ENCODE data around the gene TIMELESS. TPM values are rescaled to one million over a fixed set of nuclear protein-coding genes. Genes with fewer than 3 reads are reported as not detected.
A peak's percentile ranks its signal among the peaks of the same experiment; 100 is the strongest.
"Not testable (repeated sequence)": the region's sequence is repeated elsewhere in the genome, so short reads cannot be mapped to it uniquely, and the experiment has no call there.

The TIMELESS gene
- 3.2 TPM for total RNA-seq
- long read RNA-seq, full-length matches to known transcripts = 3 of 5 reads
- long read RNA-seq, partial matches to known transcripts = 1 of 5 reads
- long read RNA-seq, other reads (novel, unspliced or antisense) = 1 of 5 reads

- peak; percentile 94 for DNase-seq (ENCODE audit: missing footprints)
- intact Hi-C loops (cut with DNase I) = loop anchor here (5.0 kb wide), 1 partner anchor 87 kb away; the partner anchor contains the start of genes APOF and STAT2
These were observed at the start of gene TIMELESS for GRCh38 chr12:56448860-56449621. Gene TIMELESS (minus strand): TSS chr12:56449426. CDS start chr12:56434170, 15,256 bp downstream.

GRCh38 chr12:56498126-56498902, 49.1 kb upstream of the TIMELESS start:
- ATAC-seq; intact Hi-C loops (cut with DNase I); DNase-seq (ENCODE audit: missing footprints): not testable (repeated sequence)

More at GRCh38 chr12:56448860-56449621, at the start of gene TIMELESS:
- peak; percentile 98 for ATAC-seq

- DNase-seq (ENCODE audit: missing footprints) = peak; percentile 81
- intact Hi-C loops (cut with DNase I); ATAC-seq: not testable (repeated sequence)
These were observed 47.5 kb upstream of the TIMELESS start for GRCh38 chr12:56496704-56497103.

GRCh38 chr12:56494481-56494880, 45.3 kb upstream of the TIMELESS start:
- ATAC-seq; intact Hi-C loops (cut with DNase I); DNase-seq (ENCODE audit: missing footprints): not testable (repeated sequence)

- ATAC-seq; intact Hi-C loops (cut with DNase I); DNase-seq (ENCODE audit: missing footprints): not testable (repeated sequence)
These were observed 44.8 kb upstream of the TIMELESS start for GRCh38 chr12:56494106-56494415.

GRCh38 chr12:56493409-56494105, 44.3 kb upstream of the TIMELESS start:
- ATAC-seq; DNase-seq (ENCODE audit: missing footprints): not testable (repeated sequence)

GRCh38 chr12:56490360-56490759, 41.1 kb upstream of the TIMELESS start:
- intact Hi-C loops (cut with DNase I) = no loop called here
- ATAC-seq (no peak), DNase-seq (ENCODE audit: missing footprints) (no peak)

More at GRCh38 chr12:56493409-56494105, 44.3 kb upstream of the TIMELESS start:
- intact Hi-C loops (cut with DNase I) = not testable (repeated sequence)

GRCh38 chr12:56488041-56488955, 39.1 kb upstream of the TIMELESS start, which contains the start of gene GLS2:
Gene GLS2 (minus strand): TSS chr12:56488161. CDS start chr12:56488118, 43 bp downstream.
- DNase-seq (ENCODE audit: missing footprints) (peak; percentile 81), ATAC-seq (peak; percentile 98)
- intact Hi-C loops (cut with DNase I) = no loop called here

- ATAC-seq = peak; percentile 42
- intact Hi-C loops (cut with DNase I) = no loop called here
- peak; percentile 75 for DNase-seq (ENCODE audit: missing footprints)
These were observed 38.3 kb upstream of the TIMELESS start for GRCh38 chr12:56487448-56488040.

- intact Hi-C loops (cut with DNase I) = no loop called here
- DNase-seq (ENCODE audit: missing footprints) = no peak
- no peak for ATAC-seq
These were observed 37.5 kb upstream of the TIMELESS start for GRCh38 chr12:56486694-56487093.

GRCh38 chr12:56484566-56484965, 35.3 kb upstream of the TIMELESS start:
- ATAC-seq = no peak
- no peak for DNase-seq (ENCODE audit: missing footprints)
- intact Hi-C loops (cut with DNase I) = no loop called here

- DNase-seq (ENCODE audit: missing footprints) (no peak), ATAC-seq (no peak)
- intact Hi-C loops (cut with DNase I) = no loop called here
These were observed 30.4 kb upstream of the TIMELESS start for GRCh38 chr12:56479625-56480024.

GRCh38 chr12:56477521-56478225, 28.4 kb upstream of the TIMELESS start:
- no peak for ATAC-seq
- DNase-seq (ENCODE audit: missing footprints) = no peak
- intact Hi-C loops (cut with DNase I) = no loop called here

- DNase-seq (ENCODE audit: missing footprints) (no peak), ATAC-seq (no peak)
- intact Hi-C loops (cut with DNase I) = no loop called here
These were observed 27.8 kb upstream of the TIMELESS start for GRCh38 chr12:56476972-56477432.

- no peak for ATAC-seq
- intact Hi-C loops (cut with DNase I) = no loop called here
These were observed 26.9 kb upstream of the TIMELESS start for GRCh38 chr12:56476143-56476542.

GRCh38 chr12:56474389-56474788, 25.2 kb upstream of the TIMELESS start:
- DNase-seq (ENCODE audit: missing footprints) = no peak
- ATAC-seq = peak; percentile 71
- intact Hi-C loops (cut with DNase I) = no loop called here

More at GRCh38 chr12:56476143-56476542, 26.9 kb upstream of the TIMELESS start:
- no peak for DNase-seq (ENCODE audit: missing footprints)

All from Right ventricle myocardium inferior (tissue), 1 donor.